ENCODE measurements around the gene PRR18. TPM values are rescaled to one million over a fixed set of nuclear protein-coding genes. Genes with fewer than 3 reads are reported as not detected.

Gene PRR18
- total and polyA plus RNA-seq, 9 of the 15 experiments (the other 6 are each of a cell fraction or from before 2014, with no cell fraction given): not detected

DNA sequence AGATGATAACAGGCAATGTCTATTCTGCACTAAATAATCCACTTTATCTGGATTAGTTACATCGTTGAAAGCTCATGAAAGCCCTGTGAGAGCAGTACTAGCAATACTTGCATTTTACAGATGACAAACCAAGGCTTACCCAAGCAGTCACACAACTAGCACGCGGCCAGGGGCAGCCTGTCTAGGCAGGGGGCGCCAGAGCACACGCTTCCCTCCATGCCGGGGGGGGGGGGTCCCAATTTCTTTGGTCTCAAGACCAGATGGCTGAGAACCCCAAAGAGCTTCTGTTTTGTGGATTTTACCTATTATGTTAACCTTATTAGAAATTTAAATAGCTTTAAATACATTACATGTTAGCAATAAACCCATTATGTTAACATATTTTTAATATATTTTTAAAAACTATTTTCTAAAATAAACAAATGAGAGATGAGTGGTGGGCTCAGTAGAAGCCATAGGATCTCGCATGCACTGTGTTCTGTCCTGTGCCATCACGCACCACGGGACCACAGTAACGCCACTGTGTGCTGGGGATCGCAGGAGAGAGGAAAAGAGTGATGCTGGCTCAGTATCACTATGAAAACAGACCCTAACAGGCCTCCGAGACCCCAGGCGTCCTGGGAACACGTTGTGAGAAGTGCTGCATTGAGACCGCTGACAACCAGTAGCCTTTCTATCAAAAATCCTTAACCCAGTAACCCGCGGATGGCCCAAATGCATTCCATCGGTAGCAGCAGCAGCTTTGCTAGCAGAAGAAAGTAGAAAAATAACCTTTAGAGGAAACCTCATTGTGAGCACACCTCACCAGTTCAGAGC lies 5.3 kb upstream of the PRR18 start (continued):
- TF ChIP-seq, protein P1, sequence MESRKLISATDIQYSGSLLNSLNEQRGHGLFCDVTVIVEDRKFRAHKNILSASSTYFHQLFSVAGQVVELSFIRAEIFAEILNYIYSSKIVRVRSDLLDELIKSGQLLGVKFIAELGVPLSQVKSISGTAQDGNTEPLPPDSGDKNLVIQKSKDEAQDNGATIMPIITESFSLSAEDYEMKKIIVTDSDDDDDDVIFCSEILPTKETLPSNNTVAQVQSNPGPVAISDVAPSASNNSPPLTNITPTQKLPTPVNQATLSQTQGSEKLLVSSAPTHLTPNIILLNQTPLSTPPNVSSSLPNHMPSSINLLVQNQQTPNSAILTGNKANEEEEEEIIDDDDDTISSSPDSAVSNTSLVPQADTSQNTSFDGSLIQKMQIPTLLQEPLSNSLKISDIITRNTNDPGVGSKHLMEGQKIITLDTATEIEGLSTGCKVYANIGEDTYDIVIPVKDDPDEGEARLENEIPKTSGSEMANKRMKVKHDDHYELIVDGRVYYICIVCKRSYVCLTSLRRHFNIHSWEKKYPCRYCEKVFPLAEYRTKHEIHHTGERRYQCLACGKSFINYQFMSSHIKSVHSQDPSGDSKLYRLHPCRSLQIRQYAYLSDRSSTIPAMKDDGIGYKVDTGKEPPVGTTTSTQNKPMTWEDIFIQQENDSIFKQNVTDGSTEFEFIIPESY (CRISPR knock-in tag; IDR thresholded peaks at IDR 0.05): peak; percentile 73

DNA sequence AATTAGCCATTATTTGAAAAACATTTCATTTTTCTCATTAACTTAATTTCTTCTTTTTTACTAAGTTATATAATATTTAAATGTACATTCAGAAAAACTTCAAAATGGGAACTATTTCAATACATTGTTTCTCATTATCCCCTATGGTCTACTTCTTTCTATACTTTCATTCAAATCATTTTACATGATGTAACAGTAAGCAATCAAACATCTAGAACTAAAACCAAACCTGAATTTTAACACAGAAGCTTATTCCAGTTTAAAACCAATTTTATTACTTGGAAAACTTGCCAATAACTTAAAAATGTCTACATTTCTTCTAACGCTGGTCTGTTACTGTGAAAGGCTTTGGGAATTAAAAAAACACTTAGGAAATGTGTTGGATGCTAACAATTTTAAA lies 4.6 kb upstream of the PRR18 start:
- intact Hi-C loops (cut with micrococcal nuclease): loop anchor here (1.0 to 2.0 kb wide), 3 partner anchors 18 to 87 kb away; partner anchors contain the start of gene MPC1
- Histone ChIP-seq H2AFZ (ENCODE audit: low read depth, low read length) (peak overlapping the region; percentile 50), H3K4me3 (no peak overlapping the region), H3K27me3 (ENCODE audit: control insufficient read depth in 2 of 2, insufficient read depth in 2 of 2, low read length in 2 of 2) (peaks cover 13 to 23% of the 10 kb centered on the region in 2 experiments), H3K4me2 (ENCODE audit: insufficient read depth, low read length) (no peak overlapping the region), H3K4me1 (replicated peaks in 1 of 2; ENCODE audit: control insufficient read depth in 2 of 2, insufficient read depth in 2 of 2, low read length in 2 of 2) (no peaks in the 10 kb centered on the region; a peak in 1 of 5 replicates), H4K20me1 (replicated peaks; ENCODE audit: control insufficient read depth, insufficient read depth, low read length) (no peaks in the 10 kb centered on the region), H3K36me3 (ENCODE audit: control insufficient read depth, insufficient read depth, low read length) (no peaks in the 10 kb centered on the region), H3K9me1 (ENCODE audit: control insufficient read depth, insufficient read depth, low read length) (no peaks in the 10 kb centered on the region), H3K9me3 (replicated peaks; ENCODE audit: control insufficient read depth, insufficient read depth, low read depth, low read length) (no peaks in the 10 kb centered on the region), H3K27ac (ENCODE audit: extremely low read depth, low read depth, low read length) (no peak overlapping the region), H3K79me2 (ENCODE audit: control insufficient read depth, insufficient read depth, low read length) (no peaks in the 10 kb centered on the region), H3K9ac (ENCODE audit: insufficient read depth in 1 of 2, low read depth in 2 of 2, low read length in 2 of 2) (no peak overlapping the region)
- WGBS (ENCODE audit: insufficient coverage, low coverage, missing lambda C conversion rate): 30% methylated on average over 1 of the region's 1 CpG
- CTCF ChIA-PET (ENCODE audit: low intra/inter-chr PET ratio): interaction anchor here (0.6 to 2.3 kb wide), 3 partner anchors 15 to 829 kb away, joined by 3 to 24 read pairs (median 5); no protein-coding TSS in a partner anchor
- in situ Hi-C loops (cut with MboI): no loop called here
- DNase-seq (ENCODE audit: extremely low read depth in 1 of 4, low spot score in 3 of 4): no peak
- no peak for FAIRE-seq
- ATAC-seq: no peak
- POLR2A ChIA-PET: interaction anchor here (0.6 to 0.8 kb wide), 2 partner anchors 23 to 73 kb away, joined by 3 to 5 read pairs; no protein-coding TSS in a partner anchor
- no TSS peak for BruUV-seq (replicated peaks)
- no peak for TF ChIP-seq GTF2F1 (IDR thresholded peaks at IDR 0.05; ENCODE audit: low read depth, low read length)
- TF ChIP-seq NRF1 (conservative IDR thresholded peaks at IDR 0.05 in 1 of 2, IDR thresholded peaks at IDR 0.05 in 1 of 2): 0 out of 4 replicates have a peak, but pooled peaks of 1 of the 2 experiments have one; percentile 14
- 0 out of 2 replicates have a peak, but pooled peaks have one; percentile 15 for TF ChIP-seq CEBPB (tag; IDR thresholded peaks at IDR 0.05)
- TF ChIP-seq ZNF197 (CRISPR knock-in tag; IDR thresholded peaks at IDR 0.05; ENCODE audit: low read depth): no peak
- TF ChIP-seq POLR2AphosphoS2 (IDR thresholded peaks at IDR 0.05; ENCODE audit: low read length): no peak
- TF ChIP-seq, protein P2, sequence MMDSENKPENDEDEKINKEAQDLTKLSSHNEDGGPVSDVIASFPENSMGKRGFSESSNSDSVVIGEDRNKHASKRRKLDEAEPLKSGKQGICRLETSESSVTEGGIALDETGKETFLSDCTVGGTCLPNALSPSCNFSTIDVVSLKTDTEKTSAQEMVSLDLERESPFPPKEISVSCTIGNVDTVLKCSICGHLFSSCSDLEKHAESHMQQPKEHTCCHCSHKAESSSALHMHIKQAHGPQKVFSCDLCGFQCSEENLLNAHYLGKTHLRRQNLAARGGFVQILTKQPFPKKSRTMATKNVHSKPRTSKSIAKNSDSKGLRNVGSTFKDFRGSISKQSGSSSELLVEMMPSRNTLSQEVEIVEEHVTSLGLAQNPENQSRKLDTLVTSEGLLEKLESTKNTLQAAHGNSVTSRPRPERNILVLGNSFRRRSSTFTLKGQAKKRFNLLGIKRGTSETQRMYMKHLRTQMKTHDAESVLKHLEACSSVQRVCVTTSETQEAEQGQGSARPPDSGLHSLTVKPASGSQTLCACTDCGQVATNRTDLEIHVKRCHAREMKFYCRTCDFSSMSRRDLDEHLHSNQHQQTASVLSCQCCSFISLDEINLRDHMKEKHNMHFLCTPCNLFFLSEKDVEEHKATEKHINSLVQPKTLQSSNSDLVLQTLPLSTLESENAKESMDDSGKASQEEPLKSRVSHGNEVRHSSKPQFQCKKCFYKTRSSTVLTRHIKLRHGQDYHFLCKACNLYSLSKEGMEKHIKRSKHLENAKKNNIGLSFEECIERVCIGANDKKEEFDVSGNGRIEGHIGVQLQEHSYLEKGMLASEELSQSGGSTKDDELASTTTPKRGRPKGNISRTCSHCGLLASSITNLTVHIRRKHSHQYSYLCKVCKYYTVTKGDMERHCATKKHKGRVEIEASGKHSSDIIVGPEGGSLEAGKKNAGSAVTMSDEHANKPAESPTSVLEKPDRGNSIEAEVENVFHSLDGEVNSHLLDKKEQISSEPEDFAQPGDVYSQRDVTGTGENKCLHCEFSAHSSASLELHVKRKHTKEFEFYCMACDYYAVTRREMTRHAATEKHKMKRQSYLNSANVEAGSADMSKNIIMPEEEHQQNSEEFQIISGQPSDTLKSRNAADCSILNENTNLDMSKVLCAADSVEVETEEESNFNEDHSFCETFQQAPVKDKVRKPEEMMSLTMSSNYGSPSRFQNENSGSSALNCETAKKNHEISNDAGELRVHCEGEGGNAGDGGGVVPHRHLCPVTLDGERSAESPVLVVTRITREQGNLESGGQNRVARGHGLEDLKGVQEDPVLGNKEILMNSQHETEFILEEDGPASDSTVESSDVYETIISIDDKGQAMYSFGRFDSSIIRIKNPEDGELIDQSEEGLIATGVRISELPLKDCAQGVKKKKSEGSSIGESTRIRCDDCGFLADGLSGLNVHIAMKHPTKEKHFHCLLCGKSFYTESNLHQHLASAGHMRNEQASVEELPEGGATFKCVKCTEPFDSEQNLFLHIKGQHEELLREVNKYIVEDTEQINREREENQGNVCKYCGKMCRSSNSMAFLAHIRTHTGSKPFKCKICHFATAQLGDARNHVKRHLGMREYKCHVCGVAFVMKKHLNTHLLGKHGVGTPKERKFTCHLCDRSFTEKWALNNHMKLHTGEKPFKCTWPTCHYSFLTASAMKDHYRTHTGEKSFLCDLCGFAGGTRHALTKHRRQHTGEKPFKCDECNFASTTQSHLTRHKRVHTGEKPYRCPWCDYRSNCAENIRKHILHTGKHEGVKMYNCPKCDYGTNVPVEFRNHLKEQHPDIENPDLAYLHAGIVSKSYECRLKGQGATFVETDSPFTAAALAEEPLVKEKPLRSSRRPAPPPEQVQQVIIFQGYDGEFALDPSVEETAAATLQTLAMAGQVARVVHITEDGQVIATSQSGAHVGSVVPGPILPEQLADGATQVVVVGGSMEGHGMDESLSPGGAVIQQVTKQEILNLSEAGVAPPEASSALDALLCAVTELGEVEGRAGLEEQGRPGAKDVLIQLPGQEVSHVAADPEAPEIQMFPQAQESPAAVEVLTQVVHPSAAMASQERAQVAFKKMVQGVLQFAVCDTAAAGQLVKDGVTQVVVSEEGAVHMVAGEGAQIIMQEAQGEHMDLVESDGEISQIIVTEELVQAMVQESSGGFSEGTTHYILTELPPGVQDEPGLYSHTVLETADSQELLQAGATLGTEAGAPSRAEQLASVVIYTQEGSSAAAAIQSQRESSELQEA (IDR thresholded peaks at IDR 0.05; ENCODE audit: low read depth): no peak

Measured in K562 (cell line).